ENCODE data around the gene MEIOB.

The MEIOB gene

GRCh38 chr16:1903845-1904840 is 32.2 kb upstream of the MEIOB start (continued):
- TF ChIP-seq ZFP41 (tag by site-specific recombination; IDR thresholded peaks at IDR 0.05; ENCODE audit: borderline replicate concordance) (no peak), ZNF24 (tag by site-specific recombination; IDR thresholded peaks at IDR 0.05) (no peak), BCL11B (tag by site-specific recombination; IDR thresholded peaks at IDR 0.05; ENCODE audit: low read depth) (no peak)

- Histone ChIP-seq H3K4me3 (ENCODE audit: low read depth, low read length) (no peak overlapping the region), H3K4me1 (ENCODE audit: control insufficient read depth, insufficient read depth, low read length) (no peaks in the 10 kb centered on the region), H3K27ac (ENCODE audit: extremely low read depth, low read depth, low read length) (no peak overlapping the region), H3K9me3 (ENCODE audit: control insufficient read depth, insufficient read depth, low read depth, low read length) (no peaks in the 10 kb centered on the region), H3K36me3 (ENCODE audit: control insufficient read depth in 2 of 2, insufficient read depth in 1 of 2, low read length in 2 of 2) (no peaks in the 10 kb centered on the region)
- POLR2A ChIA-PET, result no interaction called here
- TF ChIP-seq ZNF433 (tag by site-specific recombination; IDR thresholded peaks at IDR 0.05; ENCODE audit: low read depth), result no peak
- no peak for TF ChIP-seq ZSCAN4 (tag by site-specific recombination; IDR thresholded peaks at IDR 0.05)
- no peak for TF ChIP-seq ZNF677 (tag by site-specific recombination; IDR thresholded peaks at IDR 0.05)
- no peak for TF ChIP-seq ZBTB1 (tag by site-specific recombination; IDR thresholded peaks at IDR 0.05)
- TF ChIP-seq ZNF776 (tag by site-specific recombination; IDR thresholded peaks at IDR 0.05; ENCODE audit: borderline replicate concordance), result no peak
- no peak for TF ChIP-seq ZNF624 (tag by site-specific recombination; IDR thresholded peaks at IDR 0.05)
- TF ChIP-seq ZBTB49 (tag by site-specific recombination; IDR thresholded peaks at IDR 0.05; ENCODE audit: low read depth), result no peak
- TF ChIP-seq MEIS1 (CRISPR knock-in tag; IDR thresholded peaks at IDR 0.05; ENCODE audit: borderline replicate concordance), result no peak
- no peak for TF ChIP-seq SP7 (tag by site-specific recombination; IDR thresholded peaks at IDR 0.05)
- no peak for TF ChIP-seq ZNF707 (tag by site-specific recombination; IDR thresholded peaks at IDR 0.05)
- TF ChIP-seq ZNF830 (tag by site-specific recombination; IDR thresholded peaks at IDR 0.05; ENCODE audit: low read depth), result no peak
- no peak for TF ChIP-seq ZNF510 (tag by site-specific recombination; IDR thresholded peaks at IDR 0.05; ENCODE audit: insufficient replicate concordance)
- no peak for TF ChIP-seq ZNF626 (tag by site-specific recombination; IDR thresholded peaks at IDR 0.05)
- CTCF ChIA-PET, result no interaction called here
Measured at GRCh38 chr16:1903220-1903574, 31.2 kb upstream of the MEIOB start.

- POLR2A ChIA-PET, result interaction anchor here (0.7 kb wide), 1 partner anchor 48 kb away, joined by 7 read pairs; no protein-coding TSS in a partner anchor
- Histone ChIP-seq H3K4me1 (ENCODE audit: control insufficient read depth, insufficient read depth, low read length) (no peaks in the 10 kb centered on the region), H3K9me3 (ENCODE audit: control insufficient read depth, insufficient read depth, low read depth, low read length) (no peaks in the 10 kb centered on the region), H3K36me3 (ENCODE audit: control insufficient read depth in 2 of 2, insufficient read depth in 1 of 2, low read length in 2 of 2) (no peaks in the 10 kb centered on the region), H3K27ac (ENCODE audit: extremely low read depth, low read depth, low read length) (no peak overlapping the region), H3K4me3 (ENCODE audit: low read depth, low read length) (no peak overlapping the region)
- TF ChIP-seq TSHZ1 (tag by site-specific recombination; IDR thresholded peaks at IDR 0.05; ENCODE audit: borderline replicate concordance) (no peak), ZBTB48 (tag by site-specific recombination; IDR thresholded peaks at IDR 0.05) (no peak)
- CTCF ChIA-PET, result interaction anchor here (0.9 kb wide), 1 partner anchor 21 kb away, joined by 3 read pairs; no protein-coding TSS in a partner anchor
Measured at GRCh38 chr16:1902547-1903219, 30.7 kb upstream of the MEIOB start.
